ENCODE results near the gene TRIM62. TPM values are rescaled to one million over a fixed set of nuclear protein-coding genes. Genes with fewer than 3 reads are reported as not detected.

Gene TRIM62
- total RNA-seq, 4 donors from 2014 or later: 4.0 to 9.0 (median 5.5) TPM

DNA sequence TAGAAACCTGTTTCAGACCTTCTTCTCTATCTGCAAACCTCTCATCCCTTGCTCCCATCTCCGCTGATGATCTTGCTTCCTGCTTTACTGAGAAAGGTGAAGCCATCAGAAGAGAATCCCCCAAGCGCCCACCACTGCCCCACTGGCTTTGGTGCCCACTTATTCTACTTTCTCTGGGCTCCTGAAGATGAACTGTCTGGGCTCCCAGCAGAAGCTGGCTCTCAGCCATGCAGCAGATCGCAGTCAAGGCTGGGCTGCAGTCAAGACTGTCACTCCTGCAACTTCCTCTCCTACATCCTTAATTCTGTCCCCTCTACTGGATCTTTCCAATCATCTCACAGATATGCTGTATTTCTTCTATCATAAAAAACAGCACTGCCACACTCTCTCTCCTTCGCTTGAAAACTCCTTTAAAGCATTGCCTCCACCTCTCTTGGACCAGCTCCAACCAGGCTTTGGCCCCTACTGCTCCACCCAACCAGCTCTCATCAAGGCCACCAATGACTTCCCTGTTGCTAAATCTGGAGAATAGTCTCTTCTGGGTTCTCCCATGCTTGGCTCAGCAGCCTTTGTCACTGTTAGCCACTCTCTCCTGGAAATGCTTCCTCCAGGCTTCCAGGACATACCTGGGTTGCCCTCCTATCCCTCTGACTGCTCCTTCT, 25.8 kb downstream of the TRIM62 start:
- no peaks in the 10 kb centered on the region for H3K27me3 ChIP-seq
- ATAC-seq: no peak
- H3K9me3 ChIP-seq: no peaks in the 10 kb centered on the region
- peaks cover 0 to 47% (median 5%) of the 10 kb centered on the region in 3 donors for H3K4me1 ChIP-seq
- no peak overlapping the region for H3K27ac ChIP-seq
- WGBS, 2 donors (ENCODE audit: low coverage in 1 of 2): 52 to 83% methylated on average over 3 to 4 of the region's 4 CpGs
- H3K4me3 ChIP-seq: no peak overlapping the region
- peaks cover 0 to 43% of the 10 kb centered on the region in 2 donors for H3K36me3 ChIP-seq
- no peak for TF ChIP-seq POLR2A (IDR thresholded peaks at IDR 0.05)
- no peak for TF ChIP-seq POLR2AphosphoS5 (IDR thresholded peaks at IDR 0.05)
- TF ChIP-seq EP300 (IDR thresholded peaks at IDR 0.05): no peak
- TF ChIP-seq, protein P1, sequence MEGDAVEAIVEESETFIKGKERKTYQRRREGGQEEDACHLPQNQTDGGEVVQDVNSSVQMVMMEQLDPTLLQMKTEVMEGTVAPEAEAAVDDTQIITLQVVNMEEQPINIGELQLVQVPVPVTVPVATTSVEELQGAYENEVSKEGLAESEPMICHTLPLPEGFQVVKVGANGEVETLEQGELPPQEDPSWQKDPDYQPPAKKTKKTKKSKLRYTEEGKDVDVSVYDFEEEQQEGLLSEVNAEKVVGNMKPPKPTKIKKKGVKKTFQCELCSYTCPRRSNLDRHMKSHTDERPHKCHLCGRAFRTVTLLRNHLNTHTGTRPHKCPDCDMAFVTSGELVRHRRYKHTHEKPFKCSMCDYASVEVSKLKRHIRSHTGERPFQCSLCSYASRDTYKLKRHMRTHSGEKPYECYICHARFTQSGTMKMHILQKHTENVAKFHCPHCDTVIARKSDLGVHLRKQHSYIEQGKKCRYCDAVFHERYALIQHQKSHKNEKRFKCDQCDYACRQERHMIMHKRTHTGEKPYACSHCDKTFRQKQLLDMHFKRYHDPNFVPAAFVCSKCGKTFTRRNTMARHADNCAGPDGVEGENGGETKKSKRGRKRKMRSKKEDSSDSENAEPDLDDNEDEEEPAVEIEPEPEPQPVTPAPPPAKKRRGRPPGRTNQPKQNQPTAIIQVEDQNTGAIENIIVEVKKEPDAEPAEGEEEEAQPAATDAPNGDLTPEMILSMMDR (IDR thresholded peaks at IDR 0.05): no peak

DNA sequence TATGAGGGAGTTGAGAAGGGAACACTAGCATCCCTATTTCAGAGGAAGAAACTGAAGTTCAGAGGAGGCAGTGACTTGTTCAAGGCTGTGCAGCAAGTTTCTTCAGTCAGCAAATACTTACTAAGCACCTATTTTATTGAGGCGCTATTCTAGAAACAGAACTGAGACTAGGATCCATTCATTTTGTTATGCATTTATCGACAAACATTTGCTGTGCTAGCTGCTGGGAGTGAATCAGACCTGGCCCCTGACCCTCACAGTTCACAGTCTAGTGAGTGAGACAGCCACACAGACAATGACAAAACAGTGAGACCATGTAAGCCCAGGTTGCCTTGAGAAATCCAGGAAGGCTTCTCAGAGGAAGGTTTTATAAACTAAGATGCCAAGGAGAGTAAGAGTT, 28.2 kb downstream of the TRIM62 start:
- WGBS, 2 donors (ENCODE audit: low coverage in 1 of 2): 94 to 100% methylated on average over 1 to 2 of the region's 2 CpGs
- Histone ChIP-seq H3K27me3 (no peaks in the 10 kb centered on the region), H3K9me3 (no peaks in the 10 kb centered on the region), H3K27ac (peak overlapping the region in 3 of 4 donors; percentile 51 to 76 (median 56)), H3K4me1 (peaks cover 0 to 42% (median 4%) of the 10 kb centered on the region in 3 donors), H3K4me3 (no peak overlapping the region), H3K36me3 (peaks cover 0 to 41% of the 10 kb centered on the region in 2 donors)
- no peak for ATAC-seq
- TF ChIP-seq POLR2A (IDR thresholded peaks at IDR 0.05): no peak
- no peak for TF ChIP-seq POLR2AphosphoS5 (IDR thresholded peaks at IDR 0.05)
- TF ChIP-seq, protein P1 (IDR thresholded peaks at IDR 0.05): no peak
- TF ChIP-seq EP300 (IDR thresholded peaks at IDR 0.05): no peak

DNA sequence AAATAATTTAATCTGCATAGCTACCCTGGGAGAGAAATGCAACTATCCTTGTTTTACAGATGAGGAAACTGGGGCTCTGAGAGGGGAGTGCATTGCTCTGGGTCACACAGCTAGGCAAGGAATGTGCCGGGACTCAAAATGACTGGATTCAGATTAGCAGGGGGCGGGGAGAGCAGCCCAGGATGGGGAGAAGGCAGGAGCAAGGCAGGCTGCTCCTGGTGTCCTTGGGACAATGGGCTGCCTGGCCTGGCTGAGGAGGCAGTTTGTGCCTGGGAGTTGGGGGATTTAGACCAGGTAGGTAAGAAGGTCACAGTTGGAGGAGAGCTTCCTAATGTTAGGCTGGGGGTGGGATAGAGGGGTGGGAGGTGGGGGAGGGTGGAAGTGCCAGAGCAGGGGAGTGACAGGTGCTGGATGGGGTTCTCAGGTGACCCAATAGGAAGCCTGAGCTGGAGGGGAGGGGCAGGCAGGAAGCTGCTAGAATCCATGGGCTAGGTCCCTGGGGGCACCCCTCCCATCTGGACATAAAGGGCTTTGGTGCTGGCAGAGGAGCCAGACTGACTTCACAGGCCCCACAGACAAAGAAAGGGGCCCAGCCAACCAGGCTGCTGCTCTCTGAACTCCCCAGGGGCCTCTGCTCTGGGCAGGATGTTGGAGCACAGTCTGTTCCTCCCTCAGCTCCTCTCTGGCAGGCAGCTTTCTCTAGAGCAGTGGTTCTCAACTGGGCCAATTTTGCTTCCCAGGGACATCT, 29.0 kb downstream of the TRIM62 start:
- peak; percentile 91 for ATAC-seq
- Histone ChIP-seq H3K4me1 (peaks cover 0 to 42% (median 4%) of the 10 kb centered on the region in 3 donors), H3K27ac (peak overlapping the region; percentile 3 to 76 (median 63)), H3K27me3 (no peaks in the 10 kb centered on the region), H3K4me3 (no peak overlapping the region), H3K36me3 (peaks cover 0 to 37% of the 10 kb centered on the region in 2 donors), H3K9me3 (no peaks in the 10 kb centered on the region)
- 79% methylated on average over 2 of the region's 2 CpGs; no CpG with 5 or more reads in 1 of the 2 donors for WGBS, 2 donors (ENCODE audit: low coverage in 1 of 2)
- TF ChIP-seq EP300 (IDR thresholded peaks at IDR 0.05) (no peak), POLR2A (IDR thresholded peaks at IDR 0.05) (no peak), POLR2AphosphoS5 (IDR thresholded peaks at IDR 0.05) (peak; percentile 33)
- TF ChIP-seq, protein P1 (IDR thresholded peaks at IDR 0.05): no peak

DNA sequence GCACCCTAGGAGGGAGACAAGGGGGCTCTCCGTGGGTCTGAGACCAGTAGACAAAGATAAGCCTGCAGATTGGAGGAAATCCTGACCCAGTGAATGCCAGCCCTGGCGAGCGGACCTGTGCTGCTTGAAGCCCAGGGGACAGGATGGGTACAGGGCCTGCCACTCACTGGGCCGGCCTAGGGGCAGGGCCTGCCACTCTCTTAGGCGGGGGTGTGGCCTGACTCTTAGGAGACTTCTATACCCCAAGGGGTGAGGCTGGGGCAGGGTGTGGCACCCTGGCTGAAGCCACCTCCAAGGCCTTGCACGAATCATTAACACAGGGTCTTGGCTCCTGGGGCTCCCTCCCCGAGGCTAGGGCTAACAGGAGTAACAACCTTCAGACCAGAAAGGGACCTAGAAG, 30.7 kb downstream of the TRIM62 start:
- Histone ChIP-seq H3K4me3 (no peak overlapping the region), H3K4me1 (peaks cover 0 to 38% (median 4%) of the 10 kb centered on the region in 3 donors), H3K27me3 (no peaks in the 10 kb centered on the region), H3K36me3 (peaks cover 0 to 46% of the 10 kb centered on the region in 2 donors), H3K27ac (peak overlapping the region in 1 of 4 donors; percentile 76), H3K9me3 (no peaks in the 10 kb centered on the region)
- 100% methylated on average over 1 of the region's 7 CpGs; no CpG with 5 or more reads in 1 of the 2 donors for WGBS, 2 donors (ENCODE audit: low coverage in 1 of 2)
- TF ChIP-seq EP300 (IDR thresholded peaks at IDR 0.05): no peak
- TF ChIP-seq, protein P1 (IDR thresholded peaks at IDR 0.05): no peak
- no peak for TF ChIP-seq POLR2A (IDR thresholded peaks at IDR 0.05)
- TF ChIP-seq POLR2AphosphoS5 (IDR thresholded peaks at IDR 0.05): no peak
- no peak for ATAC-seq

All from gastroesophageal sphincter (tissue), 4 donors.